Naive thymus-derived CD4-positive, alpha-beta T cell (primary cell): ENCODE measurements around the gene BCL2L1. TPM values are rescaled to one million over a fixed set of nuclear protein-coding genes. Genes with fewer than 3 reads are reported as not detected.
"Not testable (repeated sequence)": the region's sequence is repeated elsewhere in the genome, so short reads cannot be mapped to it uniquely, and the experiment has no call there.

ENCODE experiments used
- ATAC-seq: fragments of 150-1000 bp; cut with Tn5 transposase; 2 replicates; pipeline ENCODE4 v1.10.0; 2021; ENCODE audit warnings: mild to moderate bottlenecking, moderate library complexity
- CTCF ChIA-PET: fragments of 350-600 bp; sonication (Branson Sonifier 250); formaldehyde crosslinking; loops from one replicate; lab custom pipeline; 2021; ENCODE audit warnings: antibody characterized with exemption; lab: Charles Lee
- POLR2A ChIA-PET: fragments of 350-600 bp; sonication (Branson Sonifier 250); formaldehyde crosslinking; loops from one replicate; lab custom pipeline; 2021; ENCODE audit warnings: antibody characterized with exemption, inconsistent platforms; lab: Charles Lee
- DNase-seq, 9 donors: peaks; one replicate each; pipeline versions ENCODE4 v3.0.0 to v3.0.0-alpha.2; 2020 to 2022; ENCODE audit warnings: mixed read lengths in 1 of 9
- H3K27ac ChIP-seq: one replicate; pipeline ENCODE4 v1.7.0; 2013; ENCODE audit warnings: mild to moderate bottlenecking, low read depth, low read length, moderate library complexity
- H3K27me3 ChIP-seq, 2 donors: one replicate each; pipeline ENCODE4 v1.7.0; 2013; ENCODE audit warnings: low read length in 2 of 2, mild to moderate bottlenecking in 2 of 2, moderate library complexity in 2 of 2; ENCODE audit not compliant: control insufficient read depth in 2 of 2, insufficient read depth in 2 of 2
- H3K36me3 ChIP-seq, 3 experiments: 1 replicate in 2 of 3; 2 replicates in 1 of 3; pipeline ENCODE4 v1.7.0; 2013; ENCODE audit warnings: low read length in 3 of 3, mild to moderate bottlenecking in 3 of 3, moderate library complexity in 1 of 3; ENCODE audit not compliant: insufficient read depth in 3 of 3, control insufficient read depth in 2 of 3
- H3K4me1 ChIP-seq, 2 donors: one replicate each; pipeline ENCODE4 v1.7.0; 2013; ENCODE audit warnings: low read length in 2 of 2, mild to moderate bottlenecking in 2 of 2, moderate library complexity in 1 of 2; ENCODE audit not compliant: control insufficient read depth in 2 of 2, insufficient read depth in 2 of 2
- H3K4me3 ChIP-seq: 2 replicates; pipeline ENCODE4 v1.7.0; 2013; ENCODE audit warnings: mild to moderate bottlenecking, low read length
- H3K9me3 ChIP-seq, 3 experiments: 1 replicate in 2 of 3; 2 replicates in 1 of 3; pipeline ENCODE4 v1.7.0; 2013; ENCODE audit warnings: low read length in 3 of 3; ENCODE audit not compliant: control insufficient read depth in 2 of 3
- H3K27ac Mint-ChIP-seq, 9 donors: one replicate each; pipeline ENCODE4 v1.8.0; 2020 to 2022; ENCODE audit warnings: mixed read lengths in 9 of 9, mild to moderate bottlenecking in 8 of 9, moderate library complexity in 5 of 9, inconsistent platforms in 2 of 9
- H3K27me3 Mint-ChIP-seq, 5 donors: one replicate each; pipeline ENCODE4 v1.8.0; 2021 to 2022; ENCODE audit warnings: mixed read lengths in 5 of 5, mild to moderate bottlenecking in 1 of 5
- H3K36me3 Mint-ChIP-seq, 5 donors: one replicate each; pipeline ENCODE4 v1.8.0; 2020 to 2022; ENCODE audit warnings: mixed read lengths in 5 of 5, mild to moderate bottlenecking in 3 of 5, inconsistent platforms in 1 of 5
- H3K4me1 Mint-ChIP-seq, 7 donors: one replicate each; pipeline ENCODE4 v1.8.0; 2020 to 2022; ENCODE audit warnings: mixed read lengths in 7 of 7, mild to moderate bottlenecking in 3 of 7, inconsistent platforms in 1 of 7
- H3K4me3 Mint-ChIP-seq, 10 donors: one replicate each; pipeline ENCODE4 v1.8.0; 2020 to 2022; ENCODE audit warnings: mild to moderate bottlenecking in 10 of 10, mixed read lengths in 10 of 10, moderate library complexity in 6 of 10, inconsistent platforms in 2 of 10
- H3K9me3 Mint-ChIP-seq, 11 donors: one replicate each; pipeline ENCODE4 v1.8.0; 2020 to 2022; ENCODE audit warnings: mixed read lengths in 11 of 11, mild to moderate bottlenecking in 4 of 11, inconsistent platforms in 1 of 11, moderate library complexity in 1 of 11
- intact Hi-C, 2 donors: fragments of 100-400 bp; cut with micrococcal nuclease; formaldehyde crosslinking; loops; one replicate each; pipeline ENCODE4 v1.15.1; 2023
- polyA plus RNA-seq, 2 donors: library from polyadenylated mRNA; unstranded; fragments of 300-500 nt; fragmentation: Illumina TruSeq; gene quantifications; one replicate each; pipeline ENCODE4 v1.2.3, GENCODE V29; 2021
- total RNA-seq, 6 experiments: library from RNA in 5 of 6; stranded (reverse) in 5 of 6; gene quantifications; 1 replicate in 5 of 6; 2 replicates in 1 of 6; pipeline ENCODE4 v1.2.3 and lab custom pipeline; 2021 to 2026

BCL2L1 gene
- total and polyA plus RNA-seq, 7 experiments from 2014 or later: 11.5 to 111 (median 15.6) TPM

DNA sequence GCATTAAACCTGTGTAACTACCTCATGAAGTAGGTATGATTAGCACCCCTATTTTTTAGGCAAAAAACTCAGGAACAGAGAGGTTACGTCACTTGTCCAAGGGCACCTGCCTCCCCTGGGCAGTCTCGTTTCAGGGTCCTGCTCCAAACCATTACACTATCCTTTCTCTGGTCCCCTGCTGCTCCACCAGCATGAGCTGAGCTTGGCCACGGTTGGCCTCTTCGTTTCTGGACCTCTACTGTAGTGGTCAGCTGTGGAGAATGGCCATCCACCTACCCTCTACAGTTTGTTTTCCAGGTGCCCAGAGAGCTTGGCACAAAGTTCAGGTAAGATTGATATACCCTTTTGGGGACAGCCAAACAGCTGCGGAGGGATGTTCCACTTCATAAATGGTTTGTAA, 68.1 kb downstream of the BCL2L1 start:
- ChIA-PET POLR2A (no interaction called here), CTCF (no interaction called here)
- H3K27me3 ChIP-seq: no peaks in the 10 kb centered on the region
- ATAC-seq: no peak
- H3K4me3 ChIP-seq: no peak overlapping the region
- no peak overlapping the region for H3K27ac ChIP-seq
- H3K9me3 ChIP-seq: no peaks in the 10 kb centered on the region
- peaks cover 0 to 12% (median 0%) of the 10 kb centered on the region in 5 donors for H3K27me3 Mint-ChIP-seq
- no peaks in the 10 kb centered on the region for H3K9me3 Mint-ChIP-seq
- intact Hi-C loops: no loop called here
- no peak overlapping the region for H3K4me3 Mint-ChIP-seq
- H3K4me1 ChIP-seq: no peaks in the 10 kb centered on the region
- no peaks in the 10 kb centered on the region for H3K36me3 Mint-ChIP-seq
- no peak overlapping the region for H3K27ac Mint-ChIP-seq
- DNase-seq: no peak
- no peaks in the 10 kb centered on the region for H3K36me3 ChIP-seq
- no peaks in the 10 kb centered on the region for H3K4me1 Mint-ChIP-seq

GRCh38 chr20:31653561-31653960, 69.1 kb downstream of the BCL2L1 start:
- Histone ChIP-seq H3K36me3 (no peaks in the 10 kb centered on the region), H3K4me1 (no peaks in the 10 kb centered on the region), H3K4me3 (no peak overlapping the region), H3K9me3 (no peaks in the 10 kb centered on the region), H3K27ac (no peak overlapping the region), H3K27me3 (no peaks in the 10 kb centered on the region)
- no peak for ATAC-seq
- ChIA-PET POLR2A (no interaction called here), CTCF (interaction anchor here (0.6 kb wide), 1 partner anchor 96 kb away, joined by 6 read pairs; no protein-coding TSS in a partner anchor)
- no peak overlapping the region for H3K27ac Mint-ChIP-seq
- H3K36me3 Mint-ChIP-seq: no peaks in the 10 kb centered on the region
- H3K4me1 Mint-ChIP-seq: no peaks in the 10 kb centered on the region
- H3K4me3 Mint-ChIP-seq: no peak overlapping the region
- no peak for DNase-seq
- H3K27me3 Mint-ChIP-seq: peaks cover 0 to 12% (median 0%) of the 10 kb centered on the region in 5 donors
- intact Hi-C loops: no loop called here
- no peaks in the 10 kb centered on the region for H3K9me3 Mint-ChIP-seq

DNA sequence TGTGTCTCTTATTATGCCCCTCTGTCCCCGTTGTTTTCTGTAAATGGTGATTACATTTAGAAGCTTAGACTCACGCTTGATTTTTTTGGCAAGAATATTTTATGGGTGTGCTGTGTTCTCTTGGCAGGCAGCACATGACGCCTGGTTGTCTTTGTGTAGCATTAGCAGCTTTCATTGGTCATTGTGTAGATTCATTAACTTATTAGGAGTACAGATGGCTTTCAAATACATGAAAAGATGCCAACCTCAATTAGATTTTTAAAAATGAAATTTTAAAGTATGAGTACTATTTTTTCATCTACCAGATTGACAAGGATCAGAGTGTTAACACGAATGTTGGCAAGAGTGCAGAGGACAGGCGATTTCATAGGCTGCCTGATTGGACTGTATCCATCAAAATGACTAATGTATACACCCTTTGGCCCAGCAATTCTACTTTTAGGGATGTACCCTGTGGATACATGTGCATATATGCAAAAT, 69.7 kb downstream of the BCL2L1 start:
- no peak overlapping the region for H3K4me3 ChIP-seq
- ATAC-seq (no peak), DNase-seq (no peak)
- no peaks in the 10 kb centered on the region for H3K36me3 Mint-ChIP-seq
- H3K27me3 Mint-ChIP-seq: peaks cover 0 to 12% (median 0%) of the 10 kb centered on the region in 5 donors
- no peaks in the 10 kb centered on the region for H3K4me1 ChIP-seq
- H3K4me1 Mint-ChIP-seq: no peaks in the 10 kb centered on the region
- no peaks in the 10 kb centered on the region for H3K27me3 ChIP-seq
- no peak overlapping the region for H3K27ac ChIP-seq
- intact Hi-C loops: no loop called here
- H3K9me3 Mint-ChIP-seq: no peaks in the 10 kb centered on the region
- ChIA-PET POLR2A (no interaction called here), CTCF (no interaction called here)
- no peaks in the 10 kb centered on the region for H3K36me3 ChIP-seq
- no peak overlapping the region for H3K27ac Mint-ChIP-seq
- H3K9me3 ChIP-seq: no peaks in the 10 kb centered on the region
- H3K4me3 Mint-ChIP-seq: no peak overlapping the region

DNA sequence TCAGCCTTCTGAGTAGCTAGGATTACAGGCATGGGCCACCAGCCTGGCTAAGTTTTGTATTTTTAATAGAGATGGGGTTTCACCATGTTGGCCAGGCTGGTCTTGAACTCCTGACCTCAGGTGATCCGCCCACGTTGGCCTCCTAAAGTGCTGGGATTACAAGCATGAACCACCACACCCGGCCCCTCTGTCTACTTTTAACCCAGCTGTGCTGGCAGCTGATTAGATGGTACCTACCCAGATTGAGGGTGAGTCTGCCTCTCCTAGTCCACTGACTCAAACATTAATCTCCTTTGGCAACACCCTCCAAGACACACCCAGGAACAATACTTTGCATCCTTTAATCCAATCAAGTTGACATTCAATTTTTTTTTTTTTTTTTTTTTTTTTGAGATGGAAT, 74.6 kb downstream of the BCL2L1 start:
- H3K27ac ChIP-seq, H3K36me3 ChIP-seq, POLR2A ChIA-PET, H3K4me3 ChIP-seq, H3K36me3 Mint-ChIP-seq, H3K4me3 Mint-ChIP-seq, DNase-seq, H3K27ac Mint-ChIP-seq, H3K4me1 ChIP-seq, CTCF ChIA-PET, intact Hi-C loops, H3K4me1 Mint-ChIP-seq, H3K27me3 ChIP-seq, ATAC-seq, H3K9me3 ChIP-seq, H3K9me3 Mint-ChIP-seq: not testable (repeated sequence)
- peaks cover 0 to 20% (median 0%) of the 10 kb centered on the region in 5 donors for H3K27me3 Mint-ChIP-seq

DNA sequence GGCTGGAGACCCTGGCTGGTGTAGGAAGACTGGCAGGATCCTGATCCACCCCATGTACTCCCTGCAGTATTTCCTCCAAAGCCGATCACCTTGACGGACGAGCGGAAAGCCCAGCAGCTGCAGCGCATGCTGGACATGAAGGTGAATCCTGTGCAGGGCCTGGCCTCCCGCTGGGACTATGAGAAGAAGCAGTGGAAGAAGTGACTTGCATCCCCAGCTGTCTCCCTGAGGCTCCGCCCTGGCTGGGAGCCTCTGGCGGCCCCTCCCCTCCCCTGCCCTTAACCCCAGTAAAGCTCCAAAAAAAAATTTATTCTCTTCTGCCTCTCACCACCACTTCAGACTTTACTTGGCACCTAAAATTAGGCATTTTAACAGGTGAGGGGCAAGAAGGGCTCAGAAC, 78.0 kb downstream of the BCL2L1 start:
- DNase-seq: no peak
- Histone ChIP-seq H3K27ac (no peak overlapping the region), H3K4me1 (peaks cover 0 to 5% of the 10 kb centered on the region in 2 donors), H3K4me3 (no peak overlapping the region), H3K36me3 (no peaks in the 10 kb centered on the region), H3K27me3 (no peaks in the 10 kb centered on the region), H3K9me3 (no peaks in the 10 kb centered on the region)
- H3K4me3 Mint-ChIP-seq: no peak overlapping the region
- H3K27ac Mint-ChIP-seq: no peak overlapping the region
- H3K4me1 Mint-ChIP-seq: peaks cover 5 to 8% (median 6%) of the 10 kb centered on the region in 7 donors
- ChIA-PET CTCF (no interaction called here), POLR2A (no interaction called here)
- H3K9me3 Mint-ChIP-seq: no peaks in the 10 kb centered on the region
- peaks cover 0 to 21% (median 0%) of the 10 kb centered on the region in 5 donors for H3K27me3 Mint-ChIP-seq
- H3K36me3 Mint-ChIP-seq: no peaks in the 10 kb centered on the region
- no peak for ATAC-seq
- intact Hi-C loops: no loop called here

GRCh38 chr20:31643522-31643921, 79.1 kb downstream of the BCL2L1 start:
- Histone ChIP-seq H3K27me3 (no peaks in the 10 kb centered on the region), H3K4me3 (no peak overlapping the region), H3K4me1 (peaks cover 0 to 5% of the 10 kb centered on the region in 2 donors), H3K36me3 (no peaks in the 10 kb centered on the region), H3K9me3 (no peaks in the 10 kb centered on the region), H3K27ac (no peak overlapping the region)
- Mint-ChIP-seq H3K27me3 (peaks cover 0 to 21% (median 0%) of the 10 kb centered on the region in 5 donors), H3K4me3 (no peak overlapping the region), H3K36me3 (no peaks in the 10 kb centered on the region), H3K4me1 (peaks cover 5 to 8% (median 6%) of the 10 kb centered on the region in 7 donors), H3K9me3 (no peaks in the 10 kb centered on the region), H3K27ac (no peak overlapping the region)
- intact Hi-C loops: no loop called here
- POLR2A ChIA-PET: no interaction called here
- ATAC-seq (no peak), DNase-seq (no peak)
- CTCF ChIA-PET: no interaction called here

DNA sequence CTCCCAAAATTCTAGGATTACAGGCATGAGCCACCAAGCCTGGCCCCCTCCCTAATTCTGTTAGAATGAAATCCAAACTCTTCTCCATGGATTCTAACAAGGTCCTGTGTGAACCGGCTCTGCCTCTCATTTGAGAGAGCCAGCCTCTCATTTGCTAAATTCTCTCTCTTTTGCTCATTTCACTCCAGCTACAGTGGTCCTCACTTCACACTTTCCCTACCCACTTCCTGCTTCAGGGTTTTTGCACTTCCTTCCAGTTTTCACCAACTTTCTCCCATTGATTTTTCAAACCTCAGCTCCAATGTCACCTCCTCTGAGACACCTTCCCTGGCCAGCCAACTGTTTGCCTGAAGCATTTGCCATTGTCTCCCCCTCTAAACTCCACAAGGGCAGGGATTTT, 79.8 kb downstream of the BCL2L1 start:
- DNase-seq (no peak), ATAC-seq (no peak)
- no peaks in the 10 kb centered on the region for H3K36me3 ChIP-seq
- Mint-ChIP-seq H3K4me1 (peaks cover 5 to 8% (median 6%) of the 10 kb centered on the region in 7 donors), H3K27ac (peak overlapping the region in 1 of 9 donors; percentile 4), H3K9me3 (no peaks in the 10 kb centered on the region), H3K27me3 (peaks cover 0 to 21% (median 0%) of the 10 kb centered on the region in 5 donors), H3K4me3 (peak overlapping the region in 1 of 10 donors; percentile 10), H3K36me3 (no peaks in the 10 kb centered on the region)
- ChIA-PET POLR2A (no interaction called here), CTCF (no interaction called here)
- H3K9me3 ChIP-seq: no peaks in the 10 kb centered on the region
- intact Hi-C loops: no loop called here
- H3K27ac ChIP-seq: no peak overlapping the region
- peaks cover 0 to 5% of the 10 kb centered on the region in 2 donors for H3K4me1 ChIP-seq
- no peaks in the 10 kb centered on the region for H3K27me3 ChIP-seq
- H3K4me3 ChIP-seq: no peak overlapping the region
